SH-SY5Y (cell line): ENCODE measurements around the gene REX1BD.

Experiments used
- GATA2 ChIP-seq: IDR thresholded peaks from 2 replicates; pipeline ENCODE4 v1.6.1; 2011; ENCODE audit warnings: mild to moderate bottlenecking, low read depth, low read length
- GATA3 ChIP-seq: IDR thresholded peaks from 2 replicates; pipeline ENCODE4 v1.6.1; 2011; ENCODE audit warnings: low read depth, mild to moderate bottlenecking, low read length, moderate library complexity

Gene REX1BD

DNA sequence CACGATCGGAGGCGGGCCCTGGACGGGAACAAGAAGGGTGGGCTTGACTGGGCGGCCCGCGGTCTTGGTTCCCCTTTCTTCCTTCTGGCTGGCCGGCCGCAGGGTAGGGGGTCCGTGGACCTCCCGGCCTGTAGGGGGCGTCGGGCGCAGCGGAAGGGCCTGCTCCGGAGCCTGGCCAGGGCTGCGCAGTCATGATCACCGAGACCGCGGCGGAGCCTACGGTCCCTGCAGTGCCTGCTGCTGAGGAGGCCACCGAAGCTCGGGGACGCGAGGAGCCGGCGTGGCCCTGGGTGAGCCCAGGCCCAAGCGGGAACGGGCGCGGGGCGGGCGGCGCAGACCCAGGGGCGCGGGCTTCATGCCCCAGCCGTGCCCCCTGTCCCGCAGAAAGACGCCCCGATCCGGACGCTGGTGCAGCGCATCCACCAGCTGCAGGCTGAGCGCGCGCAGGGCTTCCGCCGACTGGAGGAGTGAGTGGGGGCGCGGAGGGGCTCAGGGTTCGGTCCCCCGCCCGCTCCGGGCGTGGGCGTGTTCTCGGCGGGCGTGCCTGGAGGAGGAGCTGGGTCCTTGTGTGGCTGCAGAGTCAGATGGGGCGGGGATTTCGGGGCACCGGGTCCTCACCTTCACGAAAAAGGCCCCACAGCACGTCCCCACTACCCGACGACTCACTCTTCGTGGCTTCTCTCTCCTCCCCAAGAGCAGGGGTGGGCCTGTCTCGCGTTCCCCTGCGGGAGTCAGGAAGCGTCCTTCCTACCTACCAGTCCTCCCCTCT lies at the start of gene REX1BD:
TSS of gene REX1BD (plus strand) at position 188 of the 769 bp plus-strand sequence. CDS start at position 192, 4 bp downstream.
- TF ChIP-seq GATA3, result no peak
- TF ChIP-seq GATA2, result no peak

DNA sequence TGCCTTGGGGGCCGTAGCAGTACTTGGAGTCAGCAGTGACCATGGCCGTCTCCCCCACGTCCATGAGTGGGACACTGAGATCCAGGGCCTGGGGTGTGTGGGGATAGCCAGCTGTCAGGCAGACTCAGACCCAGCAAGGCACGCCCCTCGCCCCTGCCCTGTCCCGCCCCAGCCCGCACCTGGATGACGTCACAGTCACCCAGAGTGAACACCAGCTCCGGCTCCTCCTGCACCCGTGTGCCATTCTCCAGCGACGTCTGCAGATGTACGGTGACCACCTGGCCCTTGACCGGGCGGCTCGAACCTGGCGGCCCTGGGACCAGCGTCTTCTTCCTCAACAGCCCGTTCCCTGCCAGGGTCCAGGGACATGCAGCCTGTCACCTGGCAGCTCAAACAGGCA lies 49.2 kb upstream of the REX1BD start:
- TF ChIP-seq GATA2 (no peak), GATA3 (no peak)

DNA sequence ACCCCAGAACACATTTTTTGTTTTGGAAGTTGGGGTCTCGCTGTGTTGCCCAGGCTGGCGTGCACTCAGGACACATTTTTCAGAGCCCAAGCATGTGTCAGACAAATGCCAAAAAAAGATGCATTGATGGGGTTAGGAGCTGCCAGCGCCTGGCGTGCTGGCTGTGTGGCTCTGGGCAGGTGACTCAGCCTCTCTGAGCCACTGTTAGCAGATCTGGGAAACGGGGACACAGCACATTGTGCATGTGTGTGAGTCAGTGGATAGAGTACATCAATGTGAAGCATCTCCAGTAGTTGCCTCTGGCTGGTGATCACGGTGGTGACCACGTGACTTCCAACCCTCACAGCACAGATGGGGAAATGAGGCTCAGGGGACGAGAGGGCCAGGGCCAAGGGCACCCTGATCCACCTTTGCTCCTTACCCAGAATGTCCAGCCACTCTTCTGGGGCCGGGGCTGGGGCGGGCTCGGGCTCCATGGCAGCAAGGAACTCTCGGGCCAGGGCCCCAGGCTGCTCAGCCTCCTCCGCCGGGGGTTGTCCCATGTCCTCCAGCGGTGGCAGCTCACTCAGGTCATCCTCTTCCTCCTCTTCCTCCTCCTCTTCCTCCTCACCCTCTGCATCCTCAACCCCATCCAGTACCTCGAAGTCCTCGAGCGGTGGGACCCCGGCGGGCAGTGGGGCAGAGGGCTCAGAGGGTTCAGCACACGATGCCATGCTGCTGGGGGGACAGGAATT lies 47.2 kb upstream of the REX1BD start:
- no peak for TF ChIP-seq GATA3
- no peak for TF ChIP-seq GATA2

DNA sequence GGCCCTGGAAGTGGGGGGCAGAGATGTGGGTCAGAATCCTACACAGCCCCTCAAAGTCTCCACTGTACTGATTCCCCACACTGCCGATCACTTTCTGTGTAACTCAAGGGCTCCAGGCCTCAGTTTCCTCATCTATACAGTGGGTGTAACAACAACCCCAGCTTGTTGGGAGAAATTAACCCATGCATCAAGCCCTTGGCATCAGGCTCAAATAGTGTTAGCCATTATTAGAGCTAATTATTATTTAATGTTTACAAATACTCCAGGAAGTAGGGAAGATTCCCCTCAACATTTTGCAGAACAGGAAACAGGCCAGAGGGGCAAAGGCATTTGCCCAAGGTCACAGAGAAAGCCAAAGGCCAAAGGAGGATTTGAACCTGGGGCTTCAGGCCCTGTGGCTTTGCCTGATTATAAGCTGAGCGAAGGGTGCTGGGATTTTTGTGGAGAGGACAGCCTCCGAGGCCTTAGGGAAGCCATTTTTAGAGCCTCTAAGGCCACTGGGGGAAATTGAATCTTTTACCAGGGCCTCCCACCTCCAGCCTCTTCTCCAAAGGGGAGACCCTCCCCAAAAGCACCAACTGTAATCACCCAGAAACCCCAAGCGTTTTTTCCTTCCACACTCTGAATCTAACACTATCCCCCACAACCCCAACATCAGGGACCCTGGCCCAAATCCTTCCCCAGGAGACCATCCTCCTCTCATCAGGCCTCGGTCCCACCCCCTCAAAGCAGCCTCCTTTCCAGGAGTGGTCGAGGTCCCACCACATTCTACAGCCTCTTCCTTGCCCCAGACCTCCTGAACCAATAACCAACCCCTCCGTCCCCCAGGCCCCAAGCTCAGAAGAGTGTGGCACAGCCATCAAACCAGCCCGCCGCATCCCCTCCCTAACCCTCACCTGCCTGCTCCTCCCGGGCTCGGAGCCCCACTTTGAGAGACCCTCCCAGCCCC lies 46.3 kb upstream of the REX1BD start:
- no peak for TF ChIP-seq GATA2
- no peak for TF ChIP-seq GATA3

DNA sequence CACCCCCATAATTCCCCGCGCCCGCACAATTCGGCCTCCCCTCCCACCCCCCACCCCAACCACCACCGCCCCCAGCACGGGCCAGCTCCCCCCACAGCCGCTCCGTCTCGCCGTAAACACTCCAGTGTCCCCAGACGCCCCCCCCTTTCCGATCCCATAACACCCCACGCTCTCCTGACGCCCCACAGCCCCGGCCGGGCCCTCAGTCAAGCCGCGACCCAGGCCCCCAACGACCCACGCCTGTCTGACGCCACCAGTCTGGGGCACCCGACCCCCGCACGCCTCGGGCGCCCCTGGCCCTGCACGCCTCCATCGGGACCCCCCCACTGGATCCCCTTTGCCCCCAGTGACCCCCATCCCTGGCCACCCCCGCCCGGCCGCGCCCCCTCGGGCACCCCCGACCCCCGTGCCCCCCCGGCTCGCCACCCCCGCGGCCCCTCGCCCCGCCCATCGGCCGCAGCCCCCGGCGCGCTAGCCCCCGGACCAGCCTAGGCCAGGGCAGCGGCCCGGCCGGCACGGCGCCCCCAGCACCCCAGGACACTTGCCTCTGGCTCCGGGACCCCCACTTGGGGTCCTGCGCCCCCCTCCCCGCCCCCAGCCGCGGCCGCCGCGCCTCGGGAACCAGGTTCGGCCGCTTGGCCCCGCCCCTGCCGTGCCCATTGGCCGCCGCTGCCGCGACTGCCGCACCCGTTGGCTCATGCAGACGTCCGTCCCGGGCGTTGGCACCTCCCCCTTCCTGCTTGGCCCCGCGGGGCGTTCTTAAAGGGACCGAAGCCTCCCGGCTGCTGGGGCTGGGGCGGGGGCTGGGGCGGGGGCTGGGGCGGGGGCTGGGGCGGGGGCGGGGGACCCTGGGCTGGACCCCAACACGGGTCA lies 45.4 kb upstream of the REX1BD start, which contains the start of gene FKBP8:
TSS of gene FKBP8 (minus strand) at position 633 of the 873 bp plus-strand sequence. CDS start 1,603 bp downstream, outside the sequence.
- no peak for TF ChIP-seq GATA3
- no peak for TF ChIP-seq GATA2

DNA sequence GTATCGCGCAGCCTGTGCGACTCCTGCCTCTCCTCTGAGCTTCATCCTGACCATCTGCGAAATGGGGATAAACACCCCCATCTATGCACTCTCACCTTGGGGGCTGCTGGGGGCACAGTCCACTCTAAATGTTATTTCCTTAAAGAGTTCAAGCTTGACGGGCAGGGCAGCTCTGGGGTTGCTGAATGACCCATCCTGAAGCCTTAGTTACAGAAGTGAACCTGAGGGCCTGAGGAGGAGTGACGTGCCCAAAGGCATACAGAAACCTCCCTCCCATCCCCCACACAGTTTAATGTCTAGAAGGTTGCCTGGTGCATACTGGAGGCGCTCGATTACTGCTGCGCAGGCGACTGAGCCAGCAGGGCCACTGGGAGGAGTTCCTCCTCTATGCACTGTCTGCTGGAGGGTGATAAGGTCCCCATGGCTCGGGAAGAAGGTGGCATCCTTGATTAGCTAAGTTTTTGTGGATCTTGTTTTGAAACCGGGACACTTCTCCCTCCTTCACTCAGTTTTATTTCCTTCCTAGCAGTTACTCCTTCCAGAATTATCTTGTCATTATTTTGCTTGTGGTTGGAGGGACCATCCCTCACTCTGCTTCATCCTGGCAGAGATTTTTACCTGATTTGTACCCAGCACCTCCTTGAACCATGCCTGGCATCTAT lies 44.7 kb upstream of the REX1BD start:
- TF ChIP-seq GATA2 (no peak), GATA3 (no peak)

DNA sequence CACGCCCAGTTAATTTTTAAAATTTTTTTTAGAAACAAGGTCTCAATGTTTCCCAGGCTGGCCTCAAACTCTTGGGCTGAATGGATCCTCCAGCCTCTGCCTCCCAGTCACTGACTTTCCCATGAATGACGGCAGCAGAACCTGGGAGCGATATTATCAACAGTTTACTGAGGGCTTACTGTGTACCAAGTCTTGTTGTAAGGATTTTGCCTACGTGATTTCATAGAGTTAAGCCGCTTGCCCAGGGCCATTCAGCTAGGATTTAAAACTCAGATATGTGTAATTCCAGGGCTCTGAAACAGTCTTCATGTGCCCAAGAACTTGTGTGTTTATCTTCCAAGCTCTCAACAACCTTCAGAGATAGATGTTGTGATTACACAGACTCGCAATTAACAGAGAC lies 37.0 kb upstream of the REX1BD start:
- TF ChIP-seq GATA3 (no peak), GATA2 (no peak)

DNA sequence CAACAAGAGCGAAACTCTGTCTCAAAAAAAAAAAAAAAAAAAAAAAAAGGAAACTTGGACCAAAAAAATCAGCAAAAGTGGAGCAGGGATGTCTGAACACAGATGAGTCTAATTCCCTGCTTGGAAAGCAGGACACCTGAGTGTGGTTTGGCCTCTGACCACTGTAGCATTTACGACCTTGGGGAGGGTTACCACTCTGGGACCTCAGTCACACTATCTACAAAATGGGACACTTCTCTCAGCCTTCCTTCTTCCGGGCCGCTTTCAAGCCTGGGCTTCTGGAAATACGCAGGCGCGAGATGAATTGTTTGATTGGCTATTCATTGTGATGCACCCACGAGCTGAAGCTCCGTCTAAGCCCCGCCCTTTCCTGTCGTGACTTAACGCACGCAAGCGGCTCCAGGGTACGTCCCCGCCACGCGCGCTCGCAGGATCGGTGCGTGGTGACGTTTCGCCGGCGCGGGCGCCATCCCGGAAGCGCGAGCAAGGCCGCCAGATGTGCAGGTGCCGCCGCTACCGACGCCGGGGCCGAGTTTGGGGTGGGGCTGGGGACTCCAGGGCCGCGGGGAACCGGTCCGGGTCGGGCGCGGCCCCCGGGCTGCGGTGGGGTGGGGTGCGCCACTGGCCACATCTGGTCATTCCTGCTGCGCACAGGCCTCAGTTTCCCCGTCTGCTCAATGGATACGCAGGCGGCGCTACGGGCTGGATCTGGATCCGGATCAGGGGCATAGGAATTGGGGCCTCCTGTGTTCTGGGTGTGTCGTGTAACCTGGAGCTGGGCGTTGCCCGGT lies 31.0 kb upstream of the REX1BD start, which contains the start of gene KXD1:
TSS of gene KXD1 (plus strand) at position 460 of the 791 bp plus-strand sequence. CDS start 4,187 bp downstream, outside the sequence.
- no peak for TF ChIP-seq GATA3

DNA sequence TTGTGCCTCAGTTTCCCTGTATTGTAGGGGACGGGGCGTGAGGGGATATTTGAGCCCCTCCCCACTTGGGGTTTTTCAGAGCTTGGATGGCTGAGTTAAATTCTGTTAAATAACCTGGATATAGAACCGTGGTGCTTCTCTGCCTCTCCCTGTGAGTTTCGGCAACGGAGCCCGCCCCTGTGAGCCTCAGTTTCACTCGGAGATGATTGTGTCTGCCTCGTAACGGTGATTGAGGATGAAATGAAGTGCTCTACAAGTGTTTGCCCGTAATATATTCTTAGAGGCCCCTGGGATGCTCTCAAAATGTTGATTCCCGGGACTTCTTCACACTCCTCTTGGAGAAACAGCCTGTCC lies 30.4 kb upstream of the REX1BD start:
- TF ChIP-seq GATA2 (no peak), GATA3 (no peak)

DNA sequence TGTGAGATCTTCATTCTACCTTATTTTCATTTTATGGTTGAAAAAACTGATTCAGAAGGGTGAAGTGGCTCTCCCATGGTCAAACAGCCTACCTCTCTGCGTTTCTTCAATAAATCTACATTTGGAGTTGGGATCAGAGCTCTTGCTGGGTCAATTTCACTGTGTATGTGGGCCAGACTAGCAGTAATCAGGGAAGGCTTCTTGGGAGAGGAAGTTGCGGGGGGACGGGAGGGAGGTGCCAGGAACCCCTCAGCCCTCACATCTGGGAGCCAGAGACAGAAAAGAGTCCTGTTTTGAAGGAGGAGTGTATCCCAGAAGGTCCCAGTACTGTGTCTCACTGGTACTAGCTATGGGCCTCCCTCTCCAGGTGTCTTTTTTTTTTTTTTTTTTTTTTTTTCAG lies 30.0 kb upstream of the REX1BD start:
- TF ChIP-seq GATA2 (no peak), GATA3 (no peak)

DNA sequence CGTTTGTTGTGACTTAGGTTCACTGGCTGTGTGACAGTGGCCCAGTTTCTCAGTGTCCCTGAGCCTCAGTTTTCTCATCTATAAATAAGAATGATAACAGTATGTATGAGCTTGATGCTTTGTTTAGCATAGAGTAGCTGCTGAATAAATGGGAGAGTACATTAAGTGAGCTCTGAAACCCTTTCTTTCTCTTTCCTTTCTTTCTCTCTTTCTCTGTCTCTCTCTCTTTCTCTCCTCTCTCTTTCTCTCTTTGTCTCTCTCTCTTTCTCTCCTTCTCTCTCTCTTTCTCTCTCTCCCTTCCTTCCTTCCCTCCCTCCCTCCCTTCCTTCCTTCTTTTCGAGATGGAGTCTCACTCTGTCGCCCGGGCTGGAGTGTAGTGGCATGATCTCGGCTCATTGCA lies 28.9 kb upstream of the REX1BD start:
- TF ChIP-seq GATA2, result no peak
- TF ChIP-seq GATA3, result no peak

DNA sequence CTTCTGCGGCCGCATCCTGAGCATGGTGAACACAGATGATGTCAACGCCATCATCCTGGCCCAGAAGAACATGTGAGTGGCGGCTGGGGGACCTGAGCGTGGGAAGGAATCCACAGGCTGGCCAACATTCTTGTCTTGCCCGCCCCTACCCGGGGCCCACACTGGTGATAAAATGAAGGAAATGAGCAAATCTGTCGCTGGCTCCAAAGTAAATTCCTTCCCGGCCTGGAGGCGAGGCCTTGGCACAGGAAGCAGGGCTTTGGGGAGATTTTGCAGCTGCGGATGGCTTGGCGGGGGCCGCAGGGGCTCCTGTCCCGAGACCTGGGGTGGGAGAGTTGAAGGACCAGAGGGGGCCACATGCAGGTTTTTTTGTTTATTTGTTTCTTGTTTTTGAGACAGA lies 26.5 kb upstream of the REX1BD start:
- TF ChIP-seq GATA3 (no peak), GATA2 (no peak)
